HepG2 (cell line): Measurements from ENCODE around the gene HMGCS2. TPM values are rescaled to one million over a fixed set of nuclear protein-coding genes. Genes with fewer than 3 reads are reported as not detected.

Experiments used
- ATAC-seq: fragments of 200-7000 bp; cut with Tn5 transposase; 3 replicates; pipeline ENCODE4 v1.9.1; 2020; ENCODE audit warnings: mild to moderate bottlenecking, moderate library complexity
- BruUV-seq: library from RNA; stranded (reverse); fragments of 400-500 nt; replicated peaks from 2 replicates; lab custom pipeline; 2021; lab: Mats Ljungman, UMichigan
- CTCF ChIA-PET: fragments of 300-600 bp; formaldehyde crosslinking; extraction: SDS; loops from one replicate; lab custom pipeline; 2021; ENCODE audit warnings: low total read pairs, inconsistent platforms, low intra/inter-chr PET ratio; lab: Yijun Ruan, JAX
- POLR2A ChIA-PET: fragments of 350-600 bp; sonication (Branson Sonifier 250); formaldehyde crosslinking; loops from one replicate; lab custom pipeline; 2020; ENCODE audit warnings: antibody characterized with exemption, inconsistent platforms; lab: Yijun Ruan, JAX
- DNase-seq: peaks from one replicate; pipeline ENCODE4 v3.0.0-alpha.2; 2015; ENCODE audit warnings: low spot score
- FAIRE-seq: peaks from 3 replicates; lab custom pipeline; 2011; peaks lifted over from hg19 to GRCh38; lab: Jason Lieb, UNC
- H2AFZ ChIP-seq: one replicate; pipeline ENCODE4 v1.6.1; 2011; ENCODE audit warnings: low read length, inconsistent platforms
- H3K27ac ChIP-seq: fragments of 300-600 bp; 3 replicates; pipeline ENCODE4 v1.8.0; 2011; ENCODE audit warnings: mixed run types, mild to moderate bottlenecking, mixed read lengths, low read length, inconsistent platforms; ENCODE audit not compliant: insufficient read depth; ENCODE audit errors: extremely low read length
- H3K27me3 ChIP-seq, 2 experiments: fragments of 200-600 bp in 1 of 2; 2 replicates in 1 of 2; 3 replicates in 1 of 2; pipeline versions ENCODE4 v1.6.0 to v1.8.0; 2011; ENCODE audit warnings: low read length in 2 of 2, mild to moderate bottlenecking in 2 of 2, moderate library complexity in 2 of 2, inconsistent platforms in 1 of 2; ENCODE audit not compliant: insufficient read depth in 2 of 2, control insufficient read depth in 1 of 2
- H3K36me3 ChIP-seq, 2 experiments: fragments of 200-600 bp in 1 of 2; replicated peaks in 1 of 2; 2 replicates in 1 of 2; 3 replicates in 1 of 2; pipeline versions ENCODE4 v1.5.1 to v1.8.0; 2011; ENCODE audit warnings: low read length in 2 of 2, inconsistent platforms in 1 of 2; ENCODE audit not compliant: insufficient read depth in 2 of 2, control insufficient read depth in 1 of 2
- H3K4me1 ChIP-seq: 2 replicates; pipeline ENCODE4 v1.5.1; 2012; ENCODE audit warnings: low read length, inconsistent platforms; ENCODE audit not compliant: insufficient read depth
- H3K4me2 ChIP-seq: 2 replicates; pipeline ENCODE4 v1.6.0; 2011; ENCODE audit warnings: low read depth, low read length, inconsistent platforms
- H3K4me3 ChIP-seq, 3 experiments: fragments of 200-600 bp in 1 of 3; sonication (generic), shearing (Covaris generic) in 1 of 3; replicated peaks in 1 of 3; 2 replicates each; pipeline ENCODE4 v1.5.1; 2011 to 2016; ENCODE audit warnings: low read length in 3 of 3, inconsistent platforms in 2 of 3, low read depth in 2 of 3, mild to moderate bottlenecking in 2 of 3, control low read depth in 1 of 3, mixed read lengths in 1 of 3; ENCODE audit not compliant: insufficient read depth in 1 of 3
- H3K79me2 ChIP-seq: one replicate; pipeline ENCODE4 v1.6.1; 2011; ENCODE audit warnings: low read length, inconsistent platforms; ENCODE audit not compliant: insufficient read depth
- H3K9ac ChIP-seq: 2 replicates; pipeline ENCODE4 v1.6.0; 2011; ENCODE audit warnings: mild to moderate bottlenecking, low read depth, low read length, inconsistent platforms; ENCODE audit not compliant: insufficient read depth
- H3K9me3 ChIP-seq: 2 replicates; pipeline ENCODE4 v1.5.1; 2012; ENCODE audit warnings: mild to moderate bottlenecking, low read length
- H4K20me1 ChIP-seq: 2 replicates; pipeline ENCODE4 v1.6.0; 2011; ENCODE audit warnings: inconsistent platforms, mild to moderate bottlenecking, low read length, moderate library complexity; ENCODE audit not compliant: insufficient read depth
- KLF11 ChIP-seq: IDR thresholded peaks from 2 replicates; pipeline ENCODE4 v1.6.1; 2016; ENCODE audit warnings: missing compliant biosample characterization
- NFKBIZ ChIP-seq: IDR thresholded peaks from 2 replicates; pipeline ENCODE4 v1.6.1; 2018; ENCODE audit warnings: missing genetic modification reagents, missing compliant biosample characterization
- POLR2A ChIP-seq, 2 experiments: IDR thresholded peaks; 2 replicates each; pipeline ENCODE4 v1.6.1; 2011; ENCODE audit warnings: low read depth in 2 of 2, low read length in 2 of 2, mild to moderate bottlenecking in 1 of 2, moderate library complexity in 1 of 2; ENCODE audit not compliant: insufficient read depth in 1 of 2
- POLR2G ChIP-seq: fragments of 200-400 bp; formaldehyde crosslinking; IDR thresholded peaks from 2 replicates; pipeline ENCODE4 v1.6.1; 2018; ENCODE audit warnings: mild to moderate bottlenecking, low read depth, low read length, moderate library complexity
- RBM22 ChIP-seq: fragments of 200-400 bp; formaldehyde crosslinking; optimal IDR thresholded peaks from 2 replicates; pipeline ENCODE3; 2017; ENCODE audit warnings: mild to moderate bottlenecking, low read length, moderate library complexity
- RBM39 ChIP-seq: fragments of 200-400 bp; formaldehyde crosslinking; IDR thresholded peaks from one replicate; pipeline ENCODE4 v1.6.1; 2018; ENCODE audit warnings: antibody characterized with exemption, mild to moderate bottlenecking, low read depth, low read length; ENCODE audit not compliant: poor library complexity, severe bottlenecking
- SIX4 ChIP-seq: sonication (generic); formaldehyde crosslinking; IDR thresholded peaks from 2 replicates; pipeline ENCODE4 v1.4.0; 2020; ENCODE audit warnings: missing genetic modification reagents
- SKI ChIP-seq: fragments of 450-650 bp; IDR thresholded peaks from one replicate; pipeline ENCODE4 v1.6.1; 2018; ENCODE audit warnings: mild to moderate bottlenecking; ENCODE audit not compliant: partially characterized antibody
- SMAD9 ChIP-seq: sonication (generic); formaldehyde crosslinking; IDR thresholded peaks from 2 replicates; pipeline ENCODE4 v1.5.1; 2020; ENCODE audit warnings: mild to moderate bottlenecking, missing genetic modification reagents
- SMYD3 ChIP-seq: sonication (generic); formaldehyde crosslinking; IDR thresholded peaks from 2 replicates; pipeline ENCODE4 v1.8.1; 2023; ENCODE audit warnings: mild to moderate bottlenecking, missing genetic modification reagents
- ZBTB21 ChIP-seq: sonication (generic); formaldehyde crosslinking; IDR thresholded peaks from 2 replicates; pipeline ENCODE4 v1.4.0; 2020; ENCODE audit warnings: missing genetic modification reagents
- ZNF432 ChIP-seq: sonication (generic); formaldehyde crosslinking; IDR thresholded peaks from 2 replicates; pipeline ENCODE4 v1.5.0; 2020; ENCODE audit warnings: missing genetic modification reagents, mild to moderate bottlenecking, borderline replicate concordance
- ZNF510 ChIP-seq: sonication (generic); formaldehyde crosslinking; IDR thresholded peaks from 2 replicates; pipeline ENCODE4 v1.4.0; 2020; ENCODE audit warnings: low read depth, mild to moderate bottlenecking, missing genetic modification reagents
- WGBS: methylation state at CpG from one replicate; pipeline ENCODE4 v1.1.6; 2017; ENCODE audit warnings: low lambda C conversion rate; 5-methylcytosine and 5-hydroxymethylcytosine counted together
- in situ Hi-C: cut with HindIII; loops from 2 replicates; pipeline ENCODE4 v1.10.0; 2017; ENCODE audit warnings: low pct_unique_long_range_greater_than_20kb; ENCODE audit not compliant: extremely low pct_ligation_motif_present
- intact Hi-C: fragments of 100-400 bp; cut with micrococcal nuclease; formaldehyde crosslinking; loops from one replicate; pipeline ENCODE4 v1.10.0; 2022; ENCODE audit not compliant: unreplicated experiment
- polyA plus RNA-seq, 8 experiments: library from polyadenylated mRNA; depleted of rRNA in 3 of 8; stranded (reverse) in 7 of 8; unstranded in 1 of 8; fragments of >200 nt; fragmentation: Illumina TruSeq in 4 of 8; extraction: Trizol in 4 of 8; gene quantifications; 2 replicates each; pipeline versions ENCODE4 v1.2.1 to v1.2.3, GENCODE V29; 2011 to 2016; ENCODE audit warnings: low read depth in 4 of 8, missing spikeins in 1 of 8, mixed read lengths in 1 of 8; ENCODE audit not compliant: insufficient read depth in 1 of 8
- total RNA-seq, 5 experiments: library from RNA; depleted of rRNA; stranded (reverse); fragments of >200 nt; fragmentation: Illumina TruSeq; extraction: Trizol; gene quantifications; 2 replicates each; pipeline ENCODE4 v1.2.3, GENCODE V29; 2016; ENCODE audit warnings: low read depth in 1 of 5
- TF ChIP-seq, protein P1 (sequence below): IDR thresholded peaks from 2 replicates; pipeline ENCODE4 v1.6.1; 2016; ENCODE audit warnings: mild to moderate bottlenecking, missing biosample characterization, missing genetic modification reagents

Gene HMGCS2
- total and polyA plus RNA-seq, 2 of the 13 experiments (the other 11 are each of a cell fraction or from before 2014, with no cell fraction given): 0.44 to 1.5 TPM

DNA sequence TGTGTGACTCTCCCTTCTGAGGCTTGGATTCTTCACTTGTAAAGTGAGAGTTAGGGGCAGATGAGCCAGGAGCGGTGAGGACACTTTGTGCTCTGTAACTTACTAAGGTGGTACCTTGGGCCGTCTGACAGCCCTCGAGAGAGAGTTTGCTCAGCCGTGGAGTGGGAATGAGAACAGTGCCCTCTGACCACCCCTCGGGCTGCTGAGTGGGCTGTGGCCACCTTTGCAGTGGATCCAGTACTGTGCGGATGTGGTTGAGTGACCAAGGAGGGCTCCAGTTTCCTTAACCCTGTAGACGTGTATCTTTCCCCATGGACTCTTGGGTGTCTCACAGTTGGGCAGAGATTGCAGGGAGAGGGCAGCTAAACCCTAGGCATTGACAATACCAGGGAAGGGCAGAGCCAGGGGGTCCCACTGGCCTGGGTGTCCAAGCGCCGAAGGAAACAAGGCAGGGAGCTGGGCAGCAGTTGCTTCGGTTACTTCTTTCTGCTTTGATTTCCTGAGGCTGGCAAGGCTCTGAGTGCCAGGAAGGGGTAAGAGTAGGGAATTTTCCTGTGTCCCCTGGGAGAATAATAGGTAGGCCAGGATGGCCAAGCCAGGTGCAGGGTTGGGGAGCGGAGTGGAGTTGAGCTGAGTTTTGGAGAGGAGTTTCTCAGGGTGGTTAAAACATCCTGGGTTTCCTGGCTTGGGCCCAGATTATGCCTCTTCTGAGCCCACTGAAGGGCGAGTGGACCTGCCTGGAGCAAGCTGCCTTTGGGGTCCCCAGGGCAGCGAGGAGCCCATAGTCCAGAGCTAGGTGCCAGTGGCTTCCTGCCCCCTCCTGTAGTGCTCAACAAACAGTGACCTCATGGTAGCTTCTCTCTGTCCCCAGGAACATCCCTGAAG lies 27.6 kb downstream of the HMGCS2 start:
- in situ Hi-C loops: no loop called here

GRCh38 chr1:119740261-119740660 lies 28.4 kb downstream of the HMGCS2 start:
- ATAC-seq (no peak), FAIRE-seq (no peak), DNase-seq (no peak)
- H3K4me1 ChIP-seq: peaks cover 18% of the 10 kb centered on the region
- H3K27ac ChIP-seq: no peak overlapping the region
- H3K79me2 ChIP-seq: no peaks in the 10 kb centered on the region
- intact Hi-C loops: no loop called here
- no peaks in the 10 kb centered on the region; the same call in 1 of the 2 replicates for H4K20me1 ChIP-seq
- H3K9ac ChIP-seq: no peak overlapping the region
- no peaks in the 10 kb centered on the region for H3K9me3 ChIP-seq
- ChIA-PET CTCF (no interaction called here), POLR2A (no interaction called here)
- no peaks in the 10 kb centered on the region for H3K27me3 ChIP-seq
- H3K36me3 ChIP-seq: peaks cover 48 to 87% of the 10 kb centered on the region in 2 experiments
- 89% methylated on average over 2 of the region's 2 CpGs for WGBS
- H2AFZ ChIP-seq: no peak overlapping the region
- no peak overlapping the region for H3K4me2 ChIP-seq
- in situ Hi-C loops: no loop called here
- BruUV-seq: no TSS peak
- no peak for TF ChIP-seq ZNF510 (CRISPR knock-in tag)
- TF ChIP-seq ZBTB21 (CRISPR knock-in tag): no peak
- TF ChIP-seq SMYD3: no peak
- no peak for TF ChIP-seq SIX4 (CRISPR knock-in tag)
- no peak for TF ChIP-seq RBM39
- no peak for TF ChIP-seq SMAD9 (CRISPR knock-in tag)
- TF ChIP-seq, protein P1, sequence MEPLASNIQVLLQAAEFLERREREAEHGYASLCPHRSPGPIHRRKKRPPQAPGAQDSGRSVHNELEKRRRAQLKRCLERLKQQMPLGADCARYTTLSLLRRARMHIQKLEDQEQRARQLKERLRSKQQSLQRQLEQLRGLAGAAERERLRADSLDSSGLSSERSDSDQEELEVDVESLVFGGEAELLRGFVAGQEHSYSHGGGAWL (CRISPR knock-in tag): no peak
- TF ChIP-seq ZNF432 (CRISPR knock-in tag): no peak
- TF ChIP-seq NFKBIZ (CRISPR knock-in tag): no peak
- TF ChIP-seq KLF11 (CRISPR knock-in tag): no peak
- no peak overlapping the region for H3K4me3 ChIP-seq

More for the DNA sequence above, 27.6 kb downstream of the HMGCS2 start:
- WGBS: 99% methylated on average over 11 of the region's 13 CpGs
- no peak overlapping the region for H3K27ac ChIP-seq
- H3K4me2 ChIP-seq: no peak overlapping the region
- peaks cover 25% of the 10 kb centered on the region for H3K4me1 ChIP-seq
- no peak for DNase-seq
- BruUV-seq: no TSS peak
- no peak overlapping the region for H3K4me3 ChIP-seq
- H3K9ac ChIP-seq: no peak overlapping the region
- TF ChIP-seq POLR2A (IDR thresholded peaks at IDR 0.05; ENCODE audit: insufficient read depth in 1 of 2, low read depth in 2 of 2, low read length in 2 of 2) (peak in 1 of 2 experiments; percentile 18; a peak in 1 of 4 replicates), RBM22 (peak; percentile 46), POLR2G (0 out of 2 replicates have a peak, but pooled peaks have one; percentile 29), SKI (no peak)
- TF ChIP-seq, all 625 proteins: peak for 3
- Histone ChIP-seq H3K9me3 (no peaks in the 10 kb centered on the region), H3K79me2 (no peaks in the 10 kb centered on the region), H4K20me1 (no peaks in the 10 kb centered on the region; the same call in 1 of the 2 replicates), H2AFZ (no peak overlapping the region), H3K36me3 (peaks cover 40 to 79% of the 10 kb centered on the region in 2 experiments), H3K27me3 (no peaks in the 10 kb centered on the region)
- CTCF ChIA-PET: no interaction called here
- POLR2A ChIA-PET: interaction anchor here (1.9 kb wide), 1 partner anchor 26 kb away, joined by 5 read pairs; no protein-coding TSS in a partner anchor
- intact Hi-C loops: no loop called here
- FAIRE-seq (no peak), ATAC-seq (no peak)
